Spleen (tissue), 7 donors: ENCODE results near the gene OR6A2.

Source experiments
- CTCF ChIP-seq, 11 experiments: fragments of 200-600 bp in 7 of 11; fragments of 450-650 bp in 4 of 11; sonication (generic) in 4 of 11; IDR thresholded peaks in 8 of 11; conservative IDR thresholded peaks in 3 of 11; 1 replicate in 7 of 11; 2 replicates in 4 of 11; pipeline versions ENCODE4 v1.4.0 to v1.8.0; 2016 to 2021; ENCODE audit warnings: antibody characterized with exemption in 11 of 11, inconsistent platforms in 4 of 11, mild to moderate bottlenecking in 1 of 11
- POLR2A ChIP-seq, 3 donors: fragments of 450-650 bp; IDR thresholded peaks; one replicate each; pipeline ENCODE4 v1.5.1; 2017; ENCODE audit warnings: antibody characterized with exemption in 3 of 3, mild to moderate bottlenecking in 1 of 3
- POLR2AphosphoS5 ChIP-seq, 3 donors: sonication (generic); formaldehyde crosslinking; IDR thresholded peaks; one replicate each; pipeline ENCODE4 v1.5.1; 2017; ENCODE audit warnings: antibody characterized with exemption in 3 of 3
- donor health status: DM: no; HTN: no; CAD: no; lungs with moderate emphysema.
- donor health status: DM: no; HTN: no; CAD: no.
- donor health status: DM: no; HTN: no; CAD: no.

- TF ChIP-seq CTCF (IDR thresholded peaks at IDR 0.05 in 8 of 11, conservative IDR thresholded peaks at IDR 0.05 in 3 of 11) (no peak), POLR2A (IDR thresholded peaks at IDR 0.05) (no peak), POLR2AphosphoS5 (IDR thresholded peaks at IDR 0.05) (no peak)
Measured at GRCh38 chr11:6844356-6844755, 44.9 kb upstream of the OR6A2 start.
